ENCODE results near the gene SYT12. TPM values are rescaled to one million over a fixed set of nuclear protein-coding genes. Genes with fewer than 3 reads are reported as not detected.

SYT12 gene
- total RNA-seq, 1 donor from 2014 or later, result not detected

DNA sequence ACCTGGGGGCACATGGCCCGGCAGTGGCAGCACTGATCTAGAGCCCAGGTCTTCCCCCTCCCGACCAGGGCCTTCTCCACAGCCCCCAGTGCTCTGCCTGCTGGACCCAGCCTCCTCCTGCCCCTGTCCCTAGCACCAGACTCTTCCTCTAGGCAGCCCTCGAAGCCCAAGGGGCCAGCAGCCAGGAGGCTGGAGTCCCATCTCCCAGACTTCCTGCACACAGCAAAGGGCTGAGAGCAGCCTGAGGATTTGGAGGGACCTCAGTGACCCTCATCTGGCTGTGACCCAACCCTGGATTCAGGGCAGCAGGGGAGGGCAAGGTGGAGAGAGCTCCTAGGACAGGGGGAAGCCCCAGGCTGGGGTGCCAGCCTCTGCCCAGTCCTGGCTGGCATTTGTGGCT lies 36.7 kb downstream of the SYT12 start:
- Histone ChIP-seq H3K4me3 (ENCODE audit: low read length in 3 of 3) (no peak overlapping the region), H3K9me3 (ENCODE audit: control insufficient read depth in 3 of 3, low read length in 3 of 3) (no peaks in the 10 kb centered on the region), H3K4me1 (ENCODE audit: control insufficient read depth in 3 of 3, insufficient read depth in 3 of 3, low read length in 3 of 3) (peaks cover 21 to 30% (median 25%) of the 10 kb centered on the region in 3 donors), H3K27ac (ENCODE audit: low read depth, low read length) (no peak overlapping the region), H3K36me3 (ENCODE audit: control insufficient read depth in 3 of 3, insufficient read depth in 3 of 3, low read length in 3 of 3) (no peaks in the 10 kb centered on the region), H3K9ac (ENCODE audit: low read depth in 1 of 3, low read length in 3 of 3) (no peak overlapping the region), H3K27me3 (ENCODE audit: control insufficient read depth in 3 of 3, insufficient read depth in 3 of 3, low read length in 3 of 3) (no peaks in the 10 kb centered on the region)

- no peaks in the 10 kb centered on the region for H3K36me3 ChIP-seq (ENCODE audit: control insufficient read depth in 3 of 3, insufficient read depth in 3 of 3, low read length in 3 of 3)
- H3K9me3 ChIP-seq (ENCODE audit: control insufficient read depth in 3 of 3, low read length in 3 of 3), result no peaks in the 10 kb centered on the region
- no peaks in the 10 kb centered on the region for H3K27me3 ChIP-seq (ENCODE audit: control insufficient read depth in 3 of 3, insufficient read depth in 3 of 3, low read length in 3 of 3)
- H3K4me1 ChIP-seq (ENCODE audit: control insufficient read depth in 3 of 3, insufficient read depth in 3 of 3, low read length in 3 of 3), result peaks cover 24 to 28% (median 24%) of the 10 kb centered on the region in 3 donors
- H3K27ac ChIP-seq (ENCODE audit: low read depth, low read length), result no peak overlapping the region
- no peak overlapping the region for H3K4me3 ChIP-seq (ENCODE audit: low read length in 3 of 3)
- no peak overlapping the region for H3K9ac ChIP-seq (ENCODE audit: low read depth in 1 of 3, low read length in 3 of 3)
Measured at GRCh38 chr11:67060111-67060522, 37.2 kb downstream of the SYT12 start.

GRCh38 chr11:67062526-67063373 lies 39.8 kb downstream of the SYT12 start:
- Histone ChIP-seq H3K27ac (ENCODE audit: low read depth, low read length) (no peak overlapping the region), H3K27me3 (ENCODE audit: control insufficient read depth in 3 of 3, insufficient read depth in 3 of 3, low read length in 3 of 3) (no peaks in the 10 kb centered on the region), H3K36me3 (ENCODE audit: control insufficient read depth in 3 of 3, insufficient read depth in 3 of 3, low read length in 3 of 3) (no peaks in the 10 kb centered on the region)

GRCh38 chr11:67066333-67066709 lies 43.4 kb downstream of the SYT12 start:
- Histone ChIP-seq H3K4me1 (ENCODE audit: control insufficient read depth in 3 of 3, insufficient read depth in 3 of 3, low read length in 3 of 3) (peaks cover 1 to 6% (median 4%) of the 10 kb centered on the region in 3 donors), H3K36me3 (ENCODE audit: control insufficient read depth in 3 of 3, insufficient read depth in 3 of 3, low read length in 3 of 3) (no peaks in the 10 kb centered on the region), H3K27me3 (ENCODE audit: control insufficient read depth in 3 of 3, insufficient read depth in 3 of 3, low read length in 3 of 3) (no peaks in the 10 kb centered on the region), H3K27ac (ENCODE audit: low read depth, low read length) (no peak overlapping the region), H3K9ac (ENCODE audit: low read depth in 1 of 3, low read length in 3 of 3) (no peak overlapping the region), H3K9me3 (ENCODE audit: control insufficient read depth in 3 of 3, low read length in 3 of 3) (no peaks in the 10 kb centered on the region), H3K4me3 (ENCODE audit: low read length in 3 of 3) (no peak overlapping the region)

More at GRCh38 chr11:67062526-67063373, 39.8 kb downstream of the SYT12 start:
- no peaks in the 10 kb centered on the region for H3K9me3 ChIP-seq (ENCODE audit: control insufficient read depth in 3 of 3, low read length in 3 of 3)
- peaks cover 0 to 6% (median 4%) of the 10 kb centered on the region in 3 donors for H3K4me1 ChIP-seq (ENCODE audit: control insufficient read depth in 3 of 3, insufficient read depth in 3 of 3, low read length in 3 of 3)
- H3K4me3 ChIP-seq (ENCODE audit: low read length in 3 of 3), result no peak overlapping the region
- H3K9ac ChIP-seq (ENCODE audit: low read depth in 1 of 3, low read length in 3 of 3), result no peak overlapping the region

DNA sequence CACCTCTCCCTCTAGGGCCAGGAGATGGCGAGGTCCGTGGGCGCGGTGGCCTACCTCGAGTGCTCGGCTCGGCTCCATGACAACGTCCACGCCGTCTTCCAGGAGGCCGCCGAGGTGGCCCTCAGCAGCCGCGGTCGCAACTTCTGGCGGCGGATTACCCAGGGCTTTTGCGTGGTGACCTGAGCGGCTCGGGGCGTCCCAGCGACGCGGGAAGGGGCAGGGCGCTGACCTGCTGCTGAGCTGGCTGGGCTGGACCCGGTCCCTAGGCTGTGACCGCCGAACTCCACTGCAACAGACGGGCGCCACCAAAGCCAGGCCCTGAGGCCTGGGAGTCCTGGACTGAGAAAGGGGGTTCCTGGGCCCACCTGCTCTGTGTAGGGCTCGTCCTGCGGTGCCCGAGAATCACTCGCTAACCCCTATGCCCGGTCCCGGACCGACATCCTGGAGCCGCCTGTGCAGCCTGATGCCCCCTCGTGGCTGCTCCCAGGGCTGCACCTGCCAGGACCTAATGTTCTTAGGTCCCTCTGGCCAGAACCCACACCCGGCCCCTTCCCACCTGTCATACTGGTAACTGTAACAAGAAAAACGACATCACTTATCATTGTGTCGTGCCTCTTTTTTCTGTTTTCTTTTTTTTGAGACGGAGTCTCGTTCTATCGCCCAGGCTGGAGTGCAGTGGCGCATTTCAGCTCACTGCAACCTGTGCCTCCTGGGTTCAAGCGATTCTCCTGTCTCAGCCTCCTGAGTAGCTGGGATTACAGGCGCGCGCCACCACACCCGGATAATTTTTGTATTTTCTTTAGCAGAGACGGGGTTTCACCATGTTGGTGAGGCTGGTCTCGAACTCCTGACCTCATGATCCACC lies 48.7 kb downstream of the SYT12 start:
- peak overlapping the region; percentile 65 to 67 (median 66) for H3K4me3 ChIP-seq (ENCODE audit: low read length in 3 of 3)
- peaks cover 0 to 4% (median 3%) of the 10 kb centered on the region in 3 donors for H3K4me1 ChIP-seq (ENCODE audit: control insufficient read depth in 3 of 3, insufficient read depth in 3 of 3, low read length in 3 of 3)
- H3K27me3 ChIP-seq (ENCODE audit: control insufficient read depth in 3 of 3, insufficient read depth in 3 of 3, low read length in 3 of 3), result no peaks in the 10 kb centered on the region
- peak overlapping the region in 2 of 3 donors; percentile 50 to 62 for H3K9ac ChIP-seq (ENCODE audit: low read depth in 1 of 3, low read length in 3 of 3)
- no peaks in the 10 kb centered on the region for H3K9me3 ChIP-seq (ENCODE audit: control insufficient read depth in 3 of 3, low read length in 3 of 3)
- no peak overlapping the region for H3K27ac ChIP-seq (ENCODE audit: low read depth, low read length)
- H3K36me3 ChIP-seq (ENCODE audit: control insufficient read depth in 3 of 3, insufficient read depth in 3 of 3, low read length in 3 of 3), result no peaks in the 10 kb centered on the region

GRCh38 chr11:67072295-67072694 lies 49.4 kb downstream of the SYT12 start:
- no peaks in the 10 kb centered on the region for H3K36me3 ChIP-seq (ENCODE audit: control insufficient read depth in 3 of 3, insufficient read depth in 3 of 3, low read length in 3 of 3)
- no peak overlapping the region for H3K9ac ChIP-seq (ENCODE audit: low read depth in 1 of 3, low read length in 3 of 3)
- H3K9me3 ChIP-seq (ENCODE audit: control insufficient read depth in 3 of 3, low read length in 3 of 3), result no peaks in the 10 kb centered on the region
- no peak overlapping the region for H3K4me3 ChIP-seq (ENCODE audit: low read length in 3 of 3)
- H3K27ac ChIP-seq (ENCODE audit: low read depth, low read length), result no peak overlapping the region
- H3K4me1 ChIP-seq (ENCODE audit: control insufficient read depth in 3 of 3, insufficient read depth in 3 of 3, low read length in 3 of 3), result peaks cover 0 to 4% (median 3%) of the 10 kb centered on the region in 3 donors
- H3K27me3 ChIP-seq (ENCODE audit: control insufficient read depth in 3 of 3, insufficient read depth in 3 of 3, low read length in 3 of 3), result no peaks in the 10 kb centered on the region

GRCh38 chr11:67073908-67074307 lies 51.0 kb downstream of the SYT12 start:
- peaks cover 0 to 4% (median 3%) of the 10 kb centered on the region in 3 donors for H3K4me1 ChIP-seq (ENCODE audit: control insufficient read depth in 3 of 3, insufficient read depth in 3 of 3, low read length in 3 of 3)
- no peaks in the 10 kb centered on the region for H3K36me3 ChIP-seq (ENCODE audit: control insufficient read depth in 3 of 3, insufficient read depth in 3 of 3, low read length in 3 of 3)
- H3K4me3 ChIP-seq (ENCODE audit: low read length in 3 of 3), result no peak overlapping the region
- no peak overlapping the region for H3K27ac ChIP-seq (ENCODE audit: low read depth, low read length)
- peaks cover 0 to 5% (median 0%) of the 10 kb centered on the region in 3 donors for H3K27me3 ChIP-seq (ENCODE audit: control insufficient read depth in 3 of 3, insufficient read depth in 3 of 3, low read length in 3 of 3)
- no peak overlapping the region for H3K9ac ChIP-seq (ENCODE audit: low read depth in 1 of 3, low read length in 3 of 3)
- H3K9me3 ChIP-seq (ENCODE audit: control insufficient read depth in 3 of 3, low read length in 3 of 3), result no peaks in the 10 kb centered on the region

- Histone ChIP-seq H3K27ac (ENCODE audit: low read depth, low read length) (no peak overlapping the region), H3K9ac (ENCODE audit: low read depth in 1 of 3, low read length in 3 of 3) (no peak overlapping the region), H3K36me3 (ENCODE audit: control insufficient read depth in 3 of 3, insufficient read depth in 3 of 3, low read length in 3 of 3) (no peaks in the 10 kb centered on the region), H3K27me3 (ENCODE audit: control insufficient read depth in 3 of 3, insufficient read depth in 3 of 3, low read length in 3 of 3) (peaks cover 0 to 5% (median 0%) of the 10 kb centered on the region in 3 donors), H3K9me3 (ENCODE audit: control insufficient read depth in 3 of 3, low read length in 3 of 3) (no peaks in the 10 kb centered on the region), H3K4me1 (ENCODE audit: control insufficient read depth in 3 of 3, insufficient read depth in 3 of 3, low read length in 3 of 3) (peaks cover 0 to 4% (median 3%) of the 10 kb centered on the region in 3 donors), H3K4me3 (ENCODE audit: low read length in 3 of 3) (no peak overlapping the region)
Measured at GRCh38 chr11:67076202-67076601, 53.3 kb downstream of the SYT12 start.

DNA sequence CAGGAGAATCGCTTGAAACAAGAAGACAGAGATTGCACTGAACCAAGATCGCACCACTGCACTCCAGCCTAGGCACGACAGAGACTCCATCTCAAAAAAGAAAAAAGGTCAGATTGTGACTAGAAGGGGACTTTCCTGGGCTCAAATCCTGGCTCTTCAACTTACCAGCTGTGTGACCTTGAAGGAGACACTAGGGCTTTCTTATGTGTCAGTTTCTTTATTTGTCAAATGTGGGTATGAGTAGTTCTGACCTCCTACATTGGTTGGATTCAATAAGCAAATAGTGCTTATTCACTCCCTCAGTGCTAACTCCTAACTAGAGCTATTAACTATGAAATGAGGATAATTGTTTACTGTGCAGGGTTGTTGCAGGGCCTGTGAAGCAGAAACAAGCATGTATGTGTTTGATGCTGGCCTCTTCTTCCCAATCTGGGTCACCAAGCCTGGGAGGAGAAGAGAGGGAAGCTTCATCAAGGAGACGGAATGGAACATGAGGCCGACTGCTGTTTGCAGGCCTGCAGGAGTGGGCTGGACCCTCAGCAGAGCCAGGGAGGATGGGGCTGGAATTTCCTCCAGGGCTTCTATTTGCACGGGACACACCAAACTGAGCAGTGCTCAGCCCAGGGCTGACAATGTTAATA lies 56.3 kb downstream of the SYT12 start:
- Histone ChIP-seq H3K27me3 (ENCODE audit: control insufficient read depth in 3 of 3, insufficient read depth in 3 of 3, low read length in 3 of 3) (peaks cover 0 to 5% (median 0%) of the 10 kb centered on the region in 3 donors), H3K9ac (ENCODE audit: low read depth in 1 of 3, low read length in 3 of 3) (no peak overlapping the region), H3K27ac (ENCODE audit: low read depth, low read length) (no peak overlapping the region), H3K4me3 (ENCODE audit: low read length in 3 of 3) (no peak overlapping the region), H3K36me3 (ENCODE audit: control insufficient read depth in 3 of 3, insufficient read depth in 3 of 3, low read length in 3 of 3) (no peaks in the 10 kb centered on the region), H3K4me1 (ENCODE audit: control insufficient read depth in 3 of 3, insufficient read depth in 3 of 3, low read length in 3 of 3) (peaks cover 0 to 6% (median 3%) of the 10 kb centered on the region in 3 donors), H3K9me3 (ENCODE audit: control insufficient read depth in 3 of 3, low read length in 3 of 3) (no peaks in the 10 kb centered on the region)
